GM18499 (cell line): ENCODE results near the gene PTPN12.
"Not testable (repeated sequence)": the region's sequence is repeated elsewhere in the genome, so short reads cannot be mapped to it uniquely, and the experiment has no call there.

ENCODE experiments used
- ATAC-seq: cut with Tn5 transposase; IDR thresholded peaks from one replicate; pipeline ENCODE4 v1.9.1; 2021; ENCODE audit warnings: moderate number of reproducible peaks; ENCODE audit not compliant: insufficient read depth, unreplicated experiment

Gene PTPN12

DNA sequence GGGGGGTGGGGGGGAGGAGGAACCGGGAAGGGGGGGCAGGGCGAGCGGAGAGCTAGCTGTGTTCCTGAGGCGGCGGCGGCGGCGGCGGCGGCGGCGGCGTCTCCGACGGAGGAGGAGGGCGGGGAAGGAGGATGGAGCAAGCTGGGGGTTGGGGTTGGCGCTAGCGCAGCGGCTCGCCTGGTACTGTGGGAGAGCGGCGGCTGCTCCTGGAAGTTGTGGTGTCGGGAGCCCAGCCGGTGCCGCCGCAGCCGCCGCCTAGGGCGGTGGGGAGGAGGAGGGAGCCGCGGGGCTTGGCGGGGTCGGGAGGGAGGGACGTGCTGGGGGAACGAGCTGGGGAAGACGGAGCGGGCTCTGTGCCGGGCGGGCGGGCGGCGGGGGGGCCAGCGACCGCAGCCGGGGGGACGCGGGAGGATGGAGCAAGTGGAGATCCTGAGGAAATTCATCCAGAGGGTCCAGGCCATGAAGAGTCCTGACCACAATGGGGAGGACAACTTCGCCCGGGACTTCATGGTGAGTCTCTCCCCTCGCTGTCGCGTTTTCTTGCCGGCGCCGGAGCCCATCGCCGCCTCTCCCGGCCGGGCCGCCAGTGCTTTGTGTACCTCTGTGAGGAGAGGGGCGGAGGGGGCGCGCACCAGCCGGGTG is at the start of gene PTPN12:
TSS of gene PTPN12 (plus strand) at position 160 of the 642 bp plus-strand sequence. CDS start at position 412, 252 bp downstream.
- ATAC-seq: no peak

DNA sequence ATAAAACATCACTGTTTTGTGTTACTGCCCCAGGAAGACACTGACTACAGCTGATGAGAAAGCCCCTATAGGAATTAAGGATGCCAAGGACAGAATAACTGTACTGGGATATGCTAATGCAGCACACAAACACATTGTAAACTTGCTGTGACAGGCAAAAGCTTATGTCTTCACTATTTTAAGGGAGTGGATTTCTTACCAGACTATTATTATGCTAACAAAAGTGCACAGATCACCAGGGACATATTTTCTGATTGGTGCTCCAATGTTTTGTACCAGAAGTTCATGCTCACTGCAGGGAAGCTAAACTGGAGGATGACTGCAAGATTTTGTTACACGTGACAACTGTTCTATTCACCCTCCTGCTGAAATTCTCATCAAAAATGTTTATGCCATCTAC is 48.1 kb upstream of the PTPN12 start:
- no peak for ATAC-seq

DNA sequence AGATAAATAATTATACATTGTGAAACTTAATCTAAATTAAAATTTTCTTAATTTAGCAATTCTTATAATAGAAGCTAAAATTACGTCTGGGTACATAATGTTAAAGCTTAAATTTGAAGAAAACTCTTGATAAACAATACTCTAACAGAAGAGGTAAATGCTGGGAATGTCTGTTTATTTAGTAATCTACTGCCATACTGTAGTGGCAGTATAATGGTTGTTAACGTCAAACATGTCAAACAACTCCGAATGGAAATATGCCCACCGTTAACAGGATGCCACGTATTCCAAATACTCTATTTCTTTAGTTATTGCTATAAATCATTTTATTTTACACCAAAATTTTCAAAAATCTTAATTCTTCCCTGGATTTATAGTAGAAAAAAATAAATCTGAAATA is 40.0 kb upstream of the PTPN12 start:
- ATAC-seq: no peak

DNA sequence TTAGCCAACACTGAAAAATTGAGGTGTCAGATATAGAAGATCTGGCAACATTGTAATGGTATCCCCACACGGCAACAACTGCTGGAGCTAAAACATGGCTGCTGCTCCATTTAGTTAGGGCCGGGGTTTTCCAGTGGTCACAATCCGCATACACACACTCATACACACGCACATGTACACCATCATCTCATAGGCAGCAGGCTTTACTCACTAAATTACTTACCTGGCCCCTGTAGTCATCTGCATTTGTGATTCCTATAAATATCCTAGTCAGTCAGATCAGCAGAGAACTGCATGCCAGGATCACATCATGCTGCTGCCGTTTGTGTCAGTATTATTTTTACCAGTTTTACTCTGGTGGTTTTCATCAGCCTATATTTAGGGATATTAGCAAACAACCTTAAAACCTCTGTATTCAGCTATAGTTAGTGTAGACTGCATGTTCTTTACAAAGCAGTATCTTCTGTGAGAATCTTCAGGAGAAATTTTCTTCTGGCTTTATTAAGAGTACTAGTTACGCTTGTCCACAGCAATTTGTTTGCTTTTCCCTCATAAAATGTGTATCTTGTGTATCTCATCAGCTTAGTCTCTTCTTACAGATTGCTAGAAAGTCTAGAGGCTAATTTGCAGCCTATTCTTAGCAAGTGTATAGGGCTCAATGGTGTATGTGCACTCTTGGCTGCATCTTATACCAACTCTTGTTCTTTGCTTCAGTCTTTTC is 38.3 kb upstream of the PTPN12 start:
- ATAC-seq: no peak

DNA sequence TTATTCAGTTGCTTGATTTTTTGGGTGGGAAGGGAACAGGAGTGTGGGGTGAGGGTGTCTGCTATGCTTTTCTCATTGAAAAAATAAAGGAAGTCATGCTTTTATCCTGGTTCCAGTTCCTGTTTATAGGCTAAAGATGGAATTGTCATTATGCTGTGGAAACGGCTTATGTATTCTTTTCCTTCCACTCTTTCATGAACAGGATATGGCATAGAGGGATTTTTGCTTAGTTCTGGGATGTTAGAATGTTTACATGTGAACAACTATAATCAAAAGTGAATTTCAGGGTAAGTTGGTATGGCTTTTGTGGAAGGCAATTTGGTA is 35.9 kb upstream of the PTPN12 start:
- no peak for ATAC-seq

DNA sequence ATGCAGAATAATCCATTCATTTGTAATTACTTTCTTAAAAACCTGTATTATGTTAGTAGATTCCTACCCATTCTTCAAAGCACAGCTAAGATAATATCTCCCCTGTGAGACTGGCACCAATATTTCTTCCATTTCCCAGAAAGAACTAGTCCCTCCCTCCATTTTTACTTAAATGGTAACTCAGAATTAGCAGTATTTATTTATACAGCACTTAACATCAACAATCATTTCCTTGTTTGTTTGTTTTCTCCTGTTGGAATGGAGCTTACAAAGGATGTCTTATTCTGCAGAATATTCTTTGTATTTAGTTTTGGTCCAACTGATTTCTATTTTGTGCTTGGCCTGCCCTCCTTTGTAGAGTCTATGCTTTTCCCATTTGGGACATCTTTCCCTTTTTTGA is 32.1 kb upstream of the PTPN12 start:
- no peak for ATAC-seq

DNA sequence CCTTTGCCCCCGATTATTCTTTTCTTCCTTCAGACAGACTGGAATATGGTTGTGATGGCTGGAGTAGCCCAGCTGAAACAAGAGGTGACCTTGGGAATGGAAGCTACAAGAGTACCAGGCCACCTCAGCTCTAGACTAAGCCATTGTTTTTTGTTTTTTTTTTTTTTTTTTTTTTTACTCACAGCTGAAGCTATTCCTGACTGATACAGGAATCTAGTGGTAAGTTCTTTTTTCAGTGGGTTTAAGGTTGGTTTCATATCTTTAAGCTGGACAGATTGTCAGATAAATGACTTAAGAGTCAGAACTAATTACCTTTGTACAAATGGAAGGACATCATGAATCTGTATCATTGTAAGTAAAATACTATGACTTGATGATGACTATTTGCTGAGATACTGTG is 30.2 kb upstream of the PTPN12 start:
- ATAC-seq: no peak

DNA sequence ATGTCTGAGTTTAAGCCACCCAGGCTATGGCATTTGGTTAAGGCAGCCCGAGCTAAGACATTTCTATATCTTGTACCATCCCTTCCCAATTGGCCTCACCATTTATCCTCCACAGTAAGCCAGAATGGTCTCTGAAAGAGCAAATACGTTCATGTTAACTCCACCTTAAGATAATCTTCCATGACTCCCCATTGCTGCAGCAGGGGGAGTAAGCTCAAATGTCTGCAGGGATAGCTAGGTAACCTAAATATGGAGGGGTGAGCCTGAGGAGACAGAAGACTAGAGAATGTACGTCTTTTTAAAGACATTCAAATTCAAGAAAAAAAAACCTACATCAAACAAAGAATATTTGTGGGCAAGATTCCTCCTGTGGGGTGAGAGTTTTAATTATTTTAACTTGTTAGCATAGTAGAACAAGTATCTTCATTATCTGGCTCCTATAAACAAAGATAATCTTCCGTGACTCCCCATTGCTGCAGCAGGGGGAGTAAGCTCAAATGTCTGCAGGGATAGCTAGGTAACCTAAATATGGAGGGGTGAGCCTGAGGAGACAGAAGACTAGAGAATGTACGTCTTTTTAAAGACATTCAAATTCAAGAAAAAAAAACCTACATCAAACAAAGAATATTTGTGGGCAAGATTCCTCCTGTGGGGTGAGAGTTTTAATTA is 24.0 kb upstream of the PTPN12 start:
- not testable (repeated sequence) for ATAC-seq

DNA sequence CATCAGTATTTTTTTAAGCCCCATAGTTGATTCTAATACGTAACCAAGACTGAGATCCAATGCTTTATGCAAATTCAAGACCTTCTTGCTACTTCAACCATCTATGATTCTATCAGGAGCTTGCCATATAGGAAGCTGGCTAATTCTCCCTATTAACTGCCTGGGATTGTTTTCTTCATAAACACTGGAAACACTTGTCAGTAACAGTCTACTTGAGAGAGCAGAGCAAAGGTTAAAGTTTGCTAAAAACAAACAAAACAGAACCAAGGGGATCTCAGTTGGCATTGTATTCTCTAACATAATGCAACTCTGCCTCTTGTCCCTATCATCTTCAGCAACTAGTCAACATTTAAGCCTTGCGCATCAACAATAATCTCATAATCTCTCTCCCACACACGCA is 21.0 kb upstream of the PTPN12 start:
- no peak for ATAC-seq

DNA sequence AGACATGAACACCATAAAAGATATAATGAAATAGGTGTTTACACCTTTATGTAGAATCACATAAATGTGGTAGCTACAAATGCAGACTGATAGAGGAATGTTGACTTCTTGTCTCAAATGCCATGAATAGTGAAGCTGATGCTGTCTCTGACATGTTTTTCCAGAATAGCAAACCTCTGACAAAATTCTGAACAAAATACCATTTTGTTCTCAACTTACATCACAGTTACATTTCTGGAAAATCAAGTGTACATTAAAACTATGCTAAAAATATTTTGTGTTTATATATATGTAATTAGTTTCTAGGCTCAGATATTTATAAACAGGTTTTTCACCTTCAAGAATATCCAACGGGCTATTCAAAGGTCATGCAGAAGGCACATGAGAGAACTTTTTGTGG is 16.8 kb upstream of the PTPN12 start:
- no peak for ATAC-seq

DNA sequence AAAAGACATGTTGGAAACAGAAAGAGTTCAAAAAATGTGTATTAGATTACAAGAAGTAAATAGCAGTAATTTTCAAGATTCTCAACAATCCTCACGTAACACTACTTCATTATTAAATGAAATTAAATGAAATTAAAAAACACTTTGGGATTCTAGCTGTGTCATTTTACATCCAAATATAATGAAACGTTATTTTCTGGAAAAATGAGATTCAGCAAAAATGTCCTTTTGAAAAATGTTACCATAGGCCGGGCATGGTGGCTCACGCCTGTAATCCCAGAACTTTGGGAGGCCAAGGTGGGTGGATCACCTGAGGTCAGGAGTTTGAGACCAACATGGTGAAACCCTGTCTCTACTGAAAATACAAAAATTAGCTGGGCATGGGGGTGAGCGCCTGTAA is 15.6 kb upstream of the PTPN12 start:
- ATAC-seq: not testable (repeated sequence)

DNA sequence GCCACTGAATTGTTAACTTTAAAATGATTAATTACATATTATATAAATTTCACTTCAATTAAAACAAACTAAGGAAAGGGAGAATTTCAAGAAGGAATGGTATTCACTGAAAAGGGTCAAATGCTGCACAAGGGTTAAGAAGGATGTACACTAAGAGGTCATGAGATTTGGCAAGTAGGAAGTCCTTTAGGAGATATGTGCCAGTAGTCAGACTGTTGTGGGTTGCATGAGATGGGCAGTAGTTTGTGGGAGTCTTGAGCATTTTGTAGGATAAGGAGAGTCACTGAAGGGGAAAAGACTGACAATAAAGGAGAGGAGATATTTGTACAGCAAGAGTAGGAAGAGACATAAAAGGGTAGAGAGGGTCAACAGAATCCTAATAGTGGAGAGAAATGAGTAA is 12.4 kb upstream of the PTPN12 start:
- ATAC-seq: no peak

DNA sequence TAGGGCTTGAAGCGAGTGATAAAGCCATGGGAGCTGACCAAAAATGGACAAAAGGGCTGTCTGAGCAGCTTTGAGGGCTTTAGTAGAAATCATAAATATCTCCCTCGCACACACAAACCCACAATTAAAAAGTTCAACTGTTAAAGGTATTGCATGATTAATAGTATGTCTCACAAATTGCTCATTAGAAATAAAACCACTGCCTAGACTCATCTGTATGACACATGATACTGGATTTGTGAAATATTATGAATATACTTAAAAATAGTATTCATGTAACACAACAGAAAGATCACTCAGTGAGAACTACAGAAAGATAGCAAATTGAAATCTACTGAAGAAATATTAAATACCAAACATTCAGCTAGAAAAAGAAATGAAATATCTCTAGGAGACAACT is 11.9 kb upstream of the PTPN12 start:
- ATAC-seq: no peak

DNA sequence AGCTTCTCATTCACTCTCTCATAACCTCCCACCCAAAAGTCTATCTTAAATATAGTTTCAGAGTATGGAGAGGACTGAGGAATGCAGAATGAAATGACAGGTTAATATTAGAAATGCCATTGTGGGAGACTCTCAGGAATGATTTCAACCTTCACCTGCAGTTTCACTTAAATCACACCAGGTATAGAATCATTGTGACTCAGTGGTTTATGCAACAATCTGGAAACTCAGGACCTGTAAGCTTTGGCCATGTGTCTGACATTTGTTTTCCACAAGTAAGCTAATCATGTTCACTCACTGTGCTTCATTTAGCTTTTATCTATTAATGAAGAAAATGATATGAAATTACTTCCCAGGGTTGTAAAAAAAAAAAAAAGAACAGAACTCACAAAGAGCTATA is 8.7 kb upstream of the PTPN12 start:
- no peak for ATAC-seq

DNA sequence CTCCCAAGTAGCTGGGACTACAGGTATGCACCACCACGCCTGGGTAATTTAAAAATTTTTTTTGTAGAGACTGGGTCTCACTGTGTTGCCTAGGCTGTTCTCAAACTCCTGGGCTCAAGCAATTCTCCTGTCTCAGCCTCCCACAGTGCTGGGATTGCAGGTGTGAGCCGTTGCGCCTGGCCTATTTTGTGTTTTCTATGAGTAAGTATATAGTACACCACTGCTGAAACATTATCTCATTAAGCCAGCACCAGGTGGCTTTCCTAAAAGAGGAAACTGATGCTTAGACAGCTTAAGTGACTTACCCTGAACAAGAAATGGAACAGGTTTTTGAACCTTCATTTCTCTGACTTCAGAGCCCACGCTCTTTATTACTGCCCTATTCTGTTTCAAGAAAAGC is 7.8 kb upstream of the PTPN12 start:
- no peak for ATAC-seq

DNA sequence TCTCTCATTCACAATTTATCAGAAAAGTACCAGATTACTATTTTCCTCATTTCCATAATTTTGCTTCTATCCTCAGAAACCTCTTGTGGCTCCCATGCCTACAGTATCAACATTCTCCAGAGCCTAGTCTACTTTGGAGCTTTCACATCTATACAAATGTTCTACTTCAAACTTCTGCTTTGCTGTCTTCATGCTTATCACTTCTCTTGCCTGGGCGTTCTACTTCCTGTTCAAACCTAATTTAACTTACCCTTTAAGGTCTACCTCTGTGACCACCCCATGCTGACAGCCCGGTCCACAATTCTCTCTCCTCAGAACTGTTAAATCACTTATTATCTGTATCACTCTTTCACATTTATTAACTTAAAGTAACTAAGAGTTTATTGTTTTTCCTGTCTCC is 6.1 kb upstream of the PTPN12 start:
- no peak for ATAC-seq

DNA sequence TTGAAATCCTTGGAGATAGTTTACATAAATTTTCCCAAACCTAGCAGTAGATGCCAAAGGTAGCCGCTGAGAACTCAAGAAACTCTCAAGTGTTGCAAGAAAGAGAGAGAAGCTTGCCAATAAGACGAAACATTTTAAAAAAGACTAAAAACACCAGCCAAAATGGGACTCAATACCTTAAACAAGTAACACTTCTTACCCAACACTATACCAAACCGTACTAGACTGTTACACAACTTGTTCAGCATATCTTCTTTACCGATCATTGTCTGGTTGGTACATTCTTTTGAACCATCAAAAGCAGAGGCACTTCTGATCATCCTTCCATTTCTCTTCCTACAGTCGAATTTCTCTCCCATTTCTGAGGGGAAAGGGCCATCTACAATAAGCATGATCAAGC is 4.8 kb upstream of the PTPN12 start:
- ATAC-seq: no peak

DNA sequence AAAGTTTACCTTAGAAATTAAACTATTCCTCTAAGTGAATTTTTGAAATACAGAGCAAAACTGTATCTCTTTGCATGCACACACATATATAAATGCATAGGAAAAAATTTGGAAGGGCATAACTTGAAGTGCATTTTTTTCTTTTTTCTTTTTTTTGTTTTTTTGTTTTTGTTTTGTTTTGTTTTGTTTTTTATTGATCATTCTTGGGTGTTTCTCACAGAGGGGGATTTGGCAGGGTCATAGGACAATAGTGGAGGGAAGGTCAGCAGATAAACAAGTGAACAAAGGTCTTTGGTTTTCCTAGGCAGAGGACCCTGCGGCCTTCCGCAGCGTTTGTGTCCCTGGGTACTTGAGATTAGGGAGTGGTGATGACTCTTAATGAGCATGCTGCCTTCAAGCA is 4.4 kb upstream of the PTPN12 start:
- ATAC-seq: not testable (repeated sequence)

DNA sequence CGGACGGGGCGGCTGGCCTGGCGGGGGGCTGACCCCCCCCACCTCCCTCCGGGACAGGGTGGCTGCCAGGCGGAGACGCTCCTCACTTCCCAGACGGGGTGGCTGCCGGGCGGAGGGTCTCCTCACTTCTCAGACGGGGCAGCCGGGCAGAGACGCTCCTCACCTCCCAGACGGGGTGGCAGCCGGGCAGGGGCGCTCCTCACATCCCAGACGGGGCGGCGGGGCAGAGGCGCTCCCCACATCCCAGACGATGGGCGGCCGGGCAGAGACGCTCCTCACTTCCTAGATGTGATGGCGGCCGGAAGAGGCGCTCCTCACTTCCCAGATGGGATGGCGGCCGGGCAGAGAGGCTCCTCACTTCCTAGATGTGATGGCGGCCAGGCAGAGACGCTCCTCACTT is 3.0 kb upstream of the PTPN12 start:
- ATAC-seq: not testable (repeated sequence)

DNA sequence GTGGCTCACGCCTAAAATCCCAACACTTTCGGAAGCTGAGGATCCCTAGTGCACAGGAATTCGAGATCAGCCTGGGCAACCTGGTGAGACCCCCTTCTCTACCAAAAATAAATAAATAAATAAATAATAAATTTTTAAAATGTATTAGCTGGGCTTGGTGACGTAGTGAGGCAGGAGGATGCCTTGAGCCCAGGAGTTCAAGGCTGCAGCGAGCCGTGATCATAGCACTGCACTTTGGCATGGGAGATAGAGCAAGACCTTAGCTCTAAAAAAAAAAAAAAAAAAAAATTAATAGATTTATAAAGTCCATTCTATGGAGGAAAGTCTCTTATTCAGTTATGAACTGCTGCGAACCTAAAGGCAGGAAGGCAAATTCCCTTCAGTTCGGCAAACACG is 1.1 kb upstream of the PTPN12 start:
- no peak for ATAC-seq

DNA sequence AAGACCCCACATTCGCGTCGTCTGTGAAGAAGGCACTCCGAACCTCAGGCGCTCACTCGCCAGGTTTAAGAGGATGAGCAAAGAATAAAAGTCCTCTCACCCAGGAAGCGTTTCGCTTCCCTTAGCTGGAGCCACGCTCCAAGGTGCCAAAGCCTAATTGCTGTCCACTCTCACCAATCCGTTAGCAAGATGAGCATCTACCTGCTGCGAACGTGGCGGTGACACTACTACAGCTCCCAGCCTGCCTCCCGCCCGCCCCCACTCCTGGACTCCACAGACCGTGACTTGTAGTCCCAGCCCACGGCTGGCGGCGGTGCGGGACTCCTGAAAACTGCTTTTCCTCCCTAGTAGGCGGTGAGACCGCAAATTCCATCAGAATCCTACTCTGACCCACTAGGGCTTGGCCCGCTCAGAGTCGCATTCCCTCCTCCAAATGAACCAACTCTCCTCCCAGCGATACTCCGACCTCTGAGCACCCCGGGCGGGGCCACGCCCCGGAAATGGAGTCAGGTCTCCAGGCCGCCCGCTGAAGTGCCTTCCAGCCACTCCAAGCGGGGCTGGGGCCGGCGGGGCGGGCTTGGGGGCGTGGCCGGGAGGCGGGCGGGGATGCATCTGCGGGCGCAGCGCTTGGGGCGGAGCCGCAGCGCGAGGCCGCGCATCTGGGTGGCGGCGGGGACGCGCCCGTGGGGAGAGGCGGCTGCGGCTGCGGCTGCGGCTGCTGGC is 521 bp upstream of the PTPN12 start:
- peak; percentile 87 for ATAC-seq
